ENCODE data around the gene CREBBP. TPM values are rescaled to one million over a fixed set of nuclear protein-coding genes. Genes with fewer than 3 reads are reported as not detected.

The CREBBP gene
- total RNA-seq, 4 donors from 2014 or later = 38.9 to 105 (median 51.8) TPM

DNA sequence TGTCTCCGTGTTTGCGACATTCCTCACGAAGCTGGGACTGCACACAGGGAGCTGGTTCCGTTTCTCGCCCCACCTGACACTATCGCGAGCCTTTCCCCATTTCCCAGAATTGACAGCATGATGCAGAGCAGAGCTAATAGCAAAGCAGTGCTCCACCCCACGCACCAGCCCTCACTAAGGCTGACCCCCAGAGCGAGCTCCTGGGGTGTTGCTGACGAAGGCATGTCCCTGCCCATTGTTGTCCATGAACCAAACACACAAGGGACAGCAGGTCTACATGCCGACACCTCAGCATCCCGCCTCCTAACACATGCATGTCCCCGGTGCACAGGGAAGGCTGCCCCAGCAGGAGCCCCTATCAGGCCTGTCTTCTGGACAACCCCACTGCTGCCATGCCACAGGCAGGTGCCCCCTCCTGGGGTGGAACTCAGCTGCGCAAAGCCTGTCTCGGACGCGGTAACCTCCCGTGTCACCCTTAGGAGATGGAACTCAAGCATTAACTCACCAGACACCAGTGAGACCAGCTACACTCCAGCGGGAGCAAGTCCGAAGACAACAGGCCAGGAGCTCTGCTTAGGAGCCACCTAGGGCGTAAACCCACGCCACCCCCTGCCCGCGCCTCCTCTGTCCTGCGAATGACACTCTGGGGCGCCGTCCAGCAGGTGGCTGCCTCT is 146.3 kb downstream of the CREBBP start:
- ATAC-seq (ENCODE audit: low FRiP score) (no peak), DNase-seq (ENCODE audit: low spot score) (no peak)
- TF ChIP-seq CTCF (IDR thresholded peaks at IDR 0.05) = no peak

DNA sequence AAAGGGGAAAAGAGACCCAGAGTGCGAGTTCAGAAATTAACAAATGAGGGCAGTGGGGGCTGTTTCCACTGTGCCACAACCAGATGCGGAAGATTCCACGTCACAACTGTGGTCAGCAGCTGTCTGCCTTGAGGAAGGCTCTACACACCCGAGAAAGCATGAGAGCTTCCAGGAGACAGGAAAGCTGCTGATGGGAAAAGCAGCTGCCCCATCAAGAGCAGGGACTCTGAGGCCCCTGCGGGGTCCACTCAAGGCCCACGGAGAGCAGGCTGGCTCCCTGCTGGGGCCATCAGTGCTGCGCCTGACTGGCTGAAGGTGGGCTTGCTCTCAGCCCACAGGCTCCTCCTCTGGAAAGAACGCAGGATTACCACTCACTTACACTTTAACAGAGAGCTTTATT is 148.3 kb downstream of the CREBBP start:
- DNase-seq (ENCODE audit: low spot score) (no peak), ATAC-seq (ENCODE audit: low FRiP score) (no peak)
- no peak for TF ChIP-seq CTCF (IDR thresholded peaks at IDR 0.05)

DNA sequence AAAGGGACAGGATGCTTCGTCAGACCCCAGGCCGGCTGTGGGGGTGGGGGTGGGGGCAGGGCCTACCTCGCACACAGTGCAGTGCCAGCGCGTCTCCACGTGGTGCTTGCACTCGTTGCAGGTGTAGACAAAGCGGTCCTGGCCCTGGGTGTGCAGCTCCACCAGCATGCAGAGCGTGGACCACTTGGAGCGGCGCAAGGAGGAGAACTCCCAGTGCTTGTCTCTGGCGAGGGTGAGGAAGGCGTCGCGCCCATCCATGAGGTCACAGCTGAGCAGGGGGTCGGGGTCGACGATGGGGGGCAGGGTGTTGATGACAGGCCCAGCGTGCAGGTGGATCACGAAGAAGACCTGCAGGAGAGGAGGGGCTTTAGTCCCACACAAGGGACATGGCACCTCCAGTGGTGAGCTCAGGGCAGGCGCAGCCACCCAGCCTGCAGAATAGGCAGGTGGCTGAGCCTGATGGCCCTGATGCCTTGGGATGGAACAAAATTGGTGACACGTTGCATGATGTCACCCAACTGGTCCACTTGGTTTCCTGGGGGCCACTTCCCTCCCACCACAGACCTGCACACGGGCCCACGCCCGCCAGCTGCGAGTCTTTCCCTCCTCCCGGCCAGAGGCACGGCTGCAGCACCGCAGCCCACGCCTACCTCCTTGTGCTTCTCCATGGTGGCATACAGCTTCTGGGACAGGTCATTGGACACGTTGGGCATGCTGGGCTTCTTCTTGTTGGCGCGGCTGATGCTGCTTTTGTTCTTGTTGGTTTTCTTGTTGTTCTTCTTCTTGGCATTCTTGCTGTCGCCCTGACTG is 149.2 kb downstream of the CREBBP start:
- ATAC-seq (ENCODE audit: low FRiP score) (no peak), DNase-seq (ENCODE audit: low spot score) (no peak)
- no peak for TF ChIP-seq CTCF (IDR thresholded peaks at IDR 0.05)

GRCh38 chr16:3730161-3731125 is 150.1 kb downstream of the CREBBP start:
- no peak for TF ChIP-seq CTCF (IDR thresholded peaks at IDR 0.05)
- no peak for ATAC-seq (ENCODE audit: low FRiP score)
- DNase-seq (ENCODE audit: low spot score) = no peak

DNA sequence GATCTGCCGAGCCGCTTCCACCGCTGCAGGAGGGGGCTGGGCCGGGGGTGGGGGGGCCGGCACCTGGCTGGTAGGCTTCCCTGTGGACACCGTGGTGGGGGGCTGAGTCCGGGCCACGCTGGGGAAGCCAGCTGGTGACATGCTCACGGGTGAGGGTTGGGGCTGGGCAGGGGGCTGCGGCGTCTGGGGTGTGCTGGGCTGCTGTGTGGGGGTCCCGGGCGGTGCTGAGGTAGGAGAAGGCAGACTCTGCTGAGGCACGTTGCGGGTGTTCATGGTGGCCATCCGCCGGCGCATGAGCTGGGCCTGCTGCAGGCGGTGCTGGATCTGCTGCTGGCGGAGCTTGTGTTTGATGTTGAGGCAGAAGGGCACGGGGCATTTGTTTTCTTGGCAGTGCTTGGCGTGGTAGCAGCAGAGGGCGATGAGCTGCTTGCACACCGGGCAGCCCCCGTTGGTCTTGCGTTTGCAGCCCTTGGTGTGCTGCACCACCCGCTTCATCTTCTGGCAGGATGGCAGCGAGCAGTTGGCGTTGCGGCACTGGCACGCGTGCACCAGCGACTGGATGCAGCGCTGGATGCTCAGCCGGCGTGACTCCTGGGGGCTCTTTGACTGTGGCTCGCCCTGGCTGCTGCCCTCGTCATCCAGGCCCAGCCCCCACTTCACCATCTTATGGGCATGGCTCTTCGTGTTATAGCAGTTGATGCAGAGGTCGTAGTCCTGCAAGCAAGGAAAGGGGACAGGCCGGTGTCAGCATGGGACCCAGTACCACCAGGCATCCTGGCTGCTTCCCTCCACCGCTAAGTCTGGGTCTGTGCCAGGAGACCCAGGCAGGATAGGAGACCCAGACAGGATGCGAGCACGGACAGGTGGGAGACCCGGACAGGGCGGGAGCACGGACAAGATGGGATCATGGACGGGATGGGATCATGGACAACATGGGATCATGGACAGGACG is 151.1 kb downstream of the CREBBP start:
- no peak for DNase-seq (ENCODE audit: low spot score)
- no peak for ATAC-seq (ENCODE audit: low FRiP score)

More for the DNA sequence above, 151.1 kb downstream of the CREBBP start:
- TF ChIP-seq CTCF (IDR thresholded peaks at IDR 0.05) = no peak

Measured in omental fat pad (tissue), 4 donors.